Glutamatergic neuron (in vitro differentiated cells): ENCODE measurements around the gene NUTM2G. TPM values are rescaled to one million over a fixed set of nuclear protein-coding genes. Genes with fewer than 3 reads are reported as not detected.
"Not testable (repeated sequence)": the region's sequence is repeated elsewhere in the genome, so short reads cannot be mapped to it uniquely, and the experiment has no call there.

Source experiments
- DNase-seq: peaks from one replicate; pipeline ENCODE4 v3.0.0; 2022
- H3K27ac Mint-ChIP-seq: one replicate; pipeline ENCODE4 v1.8.0; 2020; ENCODE audit warnings: mild to moderate bottlenecking, mixed read lengths, inconsistent platforms; ENCODE audit not compliant: unreplicated experiment
- H3K27me3 Mint-ChIP-seq: one replicate; pipeline ENCODE4 v1.8.0; 2020; ENCODE audit warnings: mild to moderate bottlenecking, moderate library complexity, mixed read lengths, inconsistent platforms; ENCODE audit not compliant: unreplicated experiment
- H3K36me3 Mint-ChIP-seq: one replicate; pipeline ENCODE4 v1.8.0; 2020; ENCODE audit warnings: mild to moderate bottlenecking, mixed read lengths, inconsistent platforms; ENCODE audit not compliant: unreplicated experiment
- H3K4me1 Mint-ChIP-seq: one replicate; pipeline ENCODE4 v1.8.0; 2020; ENCODE audit warnings: mild to moderate bottlenecking, low read depth, mixed read lengths, inconsistent platforms; ENCODE audit not compliant: unreplicated experiment
- H3K4me3 Mint-ChIP-seq: one replicate; pipeline ENCODE4 v1.8.0; 2020; ENCODE audit warnings: mild to moderate bottlenecking, mixed read lengths, inconsistent platforms; ENCODE audit not compliant: unreplicated experiment
- H3K9me3 Mint-ChIP-seq: one replicate; pipeline ENCODE4 v1.8.0; 2020; ENCODE audit warnings: mild to moderate bottlenecking, moderate library complexity, mixed read lengths, inconsistent platforms; ENCODE audit not compliant: unreplicated experiment
- CTCF ChIP-seq: fragments of 200-600 bp; sonication (generic); IDR thresholded peaks from one replicate; pipeline ENCODE4 v1.5.0; 2021; ENCODE audit not compliant: partially characterized antibody, unreplicated experiment
- long read RNA-seq: library from polyadenylated mRNA; unstranded; transcript quantifications from one replicate; pipeline ENCODE4 v2.0.0, GENCODE V29; 2020; ENCODE audit not compliant: unreplicated experiment
- total RNA-seq: library from RNA; stranded (reverse); fragmentation: NEBNext Ultra II Directional; extraction: Animal tissue kit (Norgen Biotek cat#: 25700); gene quantifications from one replicate; pipeline ENCODE4 v1.2.1, GENCODE V29; 2021; ENCODE audit not compliant: unreplicated experiment

The NUTM2G gene
- not detected for total RNA-seq
- long read RNA-seq, result 0 reads

GRCh38 chr9:96928543-96928942 is at the start of gene NUTM2G:
Gene NUTM2G, plus strand, starts transcription at chr9:96928843. Its CDS starts 182 bp downstream, at chr9:96929025.
- H3K27ac Mint-ChIP-seq, H3K36me3 Mint-ChIP-seq, H3K4me1 Mint-ChIP-seq, H3K27me3 Mint-ChIP-seq, H3K9me3 Mint-ChIP-seq, DNase-seq, H3K4me3 Mint-ChIP-seq: not testable (repeated sequence)

- peaks cover 5% of the 10 kb centered on the region for H3K36me3 Mint-ChIP-seq
- no peak overlapping the region for H3K4me3 Mint-ChIP-seq
- no peak for DNase-seq
- H3K27ac Mint-ChIP-seq, result no peak overlapping the region
- no peak for TF ChIP-seq CTCF
- H3K4me1 Mint-ChIP-seq, result no peaks in the 10 kb centered on the region
- peaks cover 2% of the 10 kb centered on the region for H3K9me3 Mint-ChIP-seq
- no peaks in the 10 kb centered on the region for H3K27me3 Mint-ChIP-seq
Observed at GRCh38 chr9:96883922-96884321, 44.7 kb upstream of the NUTM2G start.

GRCh38 chr9:96884443-96884842 is 44.2 kb upstream of the NUTM2G start:
- H3K4me1 Mint-ChIP-seq, result no peaks in the 10 kb centered on the region
- DNase-seq, result no peak

GRCh38 chr9:96885424-96885823 is 43.2 kb upstream of the NUTM2G start:
- no peak for DNase-seq
- TF ChIP-seq CTCF, result no peak
- Mint-ChIP-seq H3K27ac (no peak overlapping the region), H3K36me3 (peaks cover 5% of the 10 kb centered on the region), H3K4me3 (no peak overlapping the region), H3K9me3 (peaks cover 2% of the 10 kb centered on the region), H3K4me1 (no peaks in the 10 kb centered on the region), H3K27me3 (peaks cover 4% of the 10 kb centered on the region)

More at GRCh38 chr9:96884443-96884842, 44.2 kb upstream of the NUTM2G start:
- Mint-ChIP-seq H3K4me3 (no peak overlapping the region), H3K9me3 (peaks cover 2% of the 10 kb centered on the region), H3K27me3 (no peaks in the 10 kb centered on the region), H3K36me3 (peaks cover 5% of the 10 kb centered on the region), H3K27ac (no peak overlapping the region)
- TF ChIP-seq CTCF, result no peak

- Mint-ChIP-seq H3K27ac (no peak overlapping the region), H3K4me1 (no peaks in the 10 kb centered on the region), H3K27me3 (peaks cover 4% of the 10 kb centered on the region), H3K4me3 (no peak overlapping the region), H3K9me3 (no peaks in the 10 kb centered on the region), H3K36me3 (no peaks in the 10 kb centered on the region)
- DNase-seq, result no peak
- TF ChIP-seq CTCF, result no peak
Observed at GRCh38 chr9:96888591-96888990, 40.1 kb upstream of the NUTM2G start.
